Glutamatergic neuron (in vitro differentiated cells): ENCODE measurements around the gene STX16. TPM values are rescaled to one million over a fixed set of nuclear protein-coding genes. Genes with fewer than 3 reads are reported as not detected.

ENCODE experiments used
- DNase-seq: peaks from one replicate; pipeline ENCODE4 v3.0.0; 2022
- H3K27ac Mint-ChIP-seq: one replicate; pipeline ENCODE4 v1.8.0; 2020; ENCODE audit warnings: mild to moderate bottlenecking, mixed read lengths, inconsistent platforms; ENCODE audit not compliant: unreplicated experiment
- H3K27me3 Mint-ChIP-seq: one replicate; pipeline ENCODE4 v1.8.0; 2020; ENCODE audit warnings: mild to moderate bottlenecking, moderate library complexity, mixed read lengths, inconsistent platforms; ENCODE audit not compliant: unreplicated experiment
- H3K36me3 Mint-ChIP-seq: one replicate; pipeline ENCODE4 v1.8.0; 2020; ENCODE audit warnings: mild to moderate bottlenecking, mixed read lengths, inconsistent platforms; ENCODE audit not compliant: unreplicated experiment
- H3K4me1 Mint-ChIP-seq: one replicate; pipeline ENCODE4 v1.8.0; 2020; ENCODE audit warnings: mild to moderate bottlenecking, low read depth, mixed read lengths, inconsistent platforms; ENCODE audit not compliant: unreplicated experiment
- H3K4me3 Mint-ChIP-seq: one replicate; pipeline ENCODE4 v1.8.0; 2020; ENCODE audit warnings: mild to moderate bottlenecking, mixed read lengths, inconsistent platforms; ENCODE audit not compliant: unreplicated experiment
- H3K9me3 Mint-ChIP-seq: one replicate; pipeline ENCODE4 v1.8.0; 2020; ENCODE audit warnings: mild to moderate bottlenecking, moderate library complexity, mixed read lengths, inconsistent platforms; ENCODE audit not compliant: unreplicated experiment
- CTCF ChIP-seq: fragments of 200-600 bp; sonication (generic); IDR thresholded peaks from one replicate; pipeline ENCODE4 v1.5.0; 2021; ENCODE audit not compliant: partially characterized antibody, unreplicated experiment
- total RNA-seq: library from RNA; stranded (reverse); fragmentation: NEBNext Ultra II Directional; extraction: Animal tissue kit (Norgen Biotek cat#: 25700); gene quantifications from one replicate; pipeline ENCODE4 v1.2.1, GENCODE V29; 2021; ENCODE audit not compliant: unreplicated experiment

The STX16 gene
- total RNA-seq, 1 donor from 2014 or later: 71.2 TPM

GRCh38 chr20:58711266-58712051, 60.4 kb downstream of the STX16 start:
- no peak for DNase-seq

GRCh38 chr20:58712151-58712791, 61.2 kb downstream of the STX16 start:
- no peak for DNase-seq
- TF ChIP-seq CTCF: no peak
- Mint-ChIP-seq H3K9me3 (peaks cover 3% of the 10 kb centered on the region), H3K27ac (no peak overlapping the region), H3K4me3 (no peak overlapping the region), H3K27me3 (peaks cover 5% of the 10 kb centered on the region), H3K36me3 (no peaks in the 10 kb centered on the region), H3K4me1 (peaks cover 8% of the 10 kb centered on the region)

More at GRCh38 chr20:58711266-58712051, 60.4 kb downstream of the STX16 start:
- no peak for TF ChIP-seq CTCF
- H3K4me1 Mint-ChIP-seq: peaks cover 7% of the 10 kb centered on the region
- H3K9me3 Mint-ChIP-seq: peaks cover 1% of the 10 kb centered on the region
- H3K4me3 Mint-ChIP-seq: no peak overlapping the region
- H3K36me3 Mint-ChIP-seq: no peaks in the 10 kb centered on the region
- peaks cover 5% of the 10 kb centered on the region for H3K27me3 Mint-ChIP-seq
- H3K27ac Mint-ChIP-seq: no peak overlapping the region

GRCh38 chr20:58712806-58713731, 62.0 kb downstream of the STX16 start:
- peaks cover 10% of the 10 kb centered on the region for H3K4me1 Mint-ChIP-seq
- H3K9me3 Mint-ChIP-seq: peaks cover 3% of the 10 kb centered on the region
- H3K4me3 Mint-ChIP-seq: no peak overlapping the region
- no peak for DNase-seq
- peaks cover 3% of the 10 kb centered on the region for H3K27me3 Mint-ChIP-seq
- H3K36me3 Mint-ChIP-seq: no peaks in the 10 kb centered on the region
- TF ChIP-seq CTCF: no peak
- no peak overlapping the region for H3K27ac Mint-ChIP-seq

- peaks cover 3% of the 10 kb centered on the region for H3K27me3 Mint-ChIP-seq
- H3K4me3 Mint-ChIP-seq: no peak overlapping the region
- H3K27ac Mint-ChIP-seq: no peak overlapping the region
- H3K36me3 Mint-ChIP-seq: no peaks in the 10 kb centered on the region
- peaks cover 13% of the 10 kb centered on the region for H3K4me1 Mint-ChIP-seq
- no peak for TF ChIP-seq CTCF
- no peak for DNase-seq
- H3K9me3 Mint-ChIP-seq: peaks cover 3% of the 10 kb centered on the region
These were observed 62.8 kb downstream of the STX16 start for GRCh38 chr20:58713801-58714339.
